HepG2 (cell line): ENCODE measurements around the gene PDE1C. TPM values are rescaled to one million over a fixed set of nuclear protein-coding genes. Genes with fewer than 3 reads are reported as not detected.

Experiments used
- ATAC-seq: fragments of 200-7000 bp; cut with Tn5 transposase; 3 replicates; pipeline ENCODE4 v1.9.1; 2020; ENCODE audit warnings: mild to moderate bottlenecking, moderate library complexity
- BruUV-seq: library from RNA; stranded (reverse); fragments of 400-500 nt; replicated peaks from 2 replicates; lab custom pipeline; 2021; lab: Mats Ljungman, UMichigan
- CTCF ChIA-PET: fragments of 300-600 bp; formaldehyde crosslinking; extraction: SDS; loops from one replicate; lab custom pipeline; 2021; ENCODE audit warnings: low total read pairs, inconsistent platforms, low intra/inter-chr PET ratio; lab: Yijun Ruan, JAX
- POLR2A ChIA-PET: fragments of 350-600 bp; sonication (Branson Sonifier 250); formaldehyde crosslinking; loops from one replicate; lab custom pipeline; 2020; ENCODE audit warnings: antibody characterized with exemption, inconsistent platforms; lab: Yijun Ruan, JAX
- DNase-seq: peaks from one replicate; pipeline ENCODE4 v3.0.0-alpha.2; 2015; ENCODE audit warnings: low spot score
- FAIRE-seq: peaks from 3 replicates; lab custom pipeline; 2011; peaks lifted over from hg19 to GRCh38; lab: Jason Lieb, UNC
- H2AFZ ChIP-seq: one replicate; pipeline ENCODE4 v1.6.1; 2011; ENCODE audit warnings: low read length, inconsistent platforms
- H3K27ac ChIP-seq: fragments of 300-600 bp; 3 replicates; pipeline ENCODE4 v1.8.0; 2011; ENCODE audit warnings: mixed run types, mild to moderate bottlenecking, mixed read lengths, low read length, inconsistent platforms; ENCODE audit not compliant: insufficient read depth; ENCODE audit errors: extremely low read length
- H3K27me3 ChIP-seq, 2 experiments: fragments of 200-600 bp in 1 of 2; 2 replicates in 1 of 2; 3 replicates in 1 of 2; pipeline versions ENCODE4 v1.6.0 to v1.8.0; 2011; ENCODE audit warnings: low read length in 2 of 2, mild to moderate bottlenecking in 2 of 2, moderate library complexity in 2 of 2, inconsistent platforms in 1 of 2; ENCODE audit not compliant: insufficient read depth in 2 of 2, control insufficient read depth in 1 of 2
- H3K36me3 ChIP-seq, 2 experiments: fragments of 200-600 bp in 1 of 2; replicated peaks in 1 of 2; 2 replicates in 1 of 2; 3 replicates in 1 of 2; pipeline versions ENCODE4 v1.5.1 to v1.8.0; 2011; ENCODE audit warnings: low read length in 2 of 2, inconsistent platforms in 1 of 2; ENCODE audit not compliant: insufficient read depth in 2 of 2, control insufficient read depth in 1 of 2
- H3K4me1 ChIP-seq: 2 replicates; pipeline ENCODE4 v1.5.1; 2012; ENCODE audit warnings: low read length, inconsistent platforms; ENCODE audit not compliant: insufficient read depth
- H3K4me2 ChIP-seq: 2 replicates; pipeline ENCODE4 v1.6.0; 2011; ENCODE audit warnings: low read depth, low read length, inconsistent platforms
- H3K4me3 ChIP-seq, 3 experiments: fragments of 200-600 bp in 1 of 3; sonication (generic), shearing (Covaris generic) in 1 of 3; replicated peaks in 1 of 3; 2 replicates each; pipeline ENCODE4 v1.5.1; 2011 to 2016; ENCODE audit warnings: low read length in 3 of 3, inconsistent platforms in 2 of 3, low read depth in 2 of 3, mild to moderate bottlenecking in 2 of 3, control low read depth in 1 of 3, mixed read lengths in 1 of 3; ENCODE audit not compliant: insufficient read depth in 1 of 3
- H3K79me2 ChIP-seq: one replicate; pipeline ENCODE4 v1.6.1; 2011; ENCODE audit warnings: low read length, inconsistent platforms; ENCODE audit not compliant: insufficient read depth
- H3K9ac ChIP-seq: 2 replicates; pipeline ENCODE4 v1.6.0; 2011; ENCODE audit warnings: mild to moderate bottlenecking, low read depth, low read length, inconsistent platforms; ENCODE audit not compliant: insufficient read depth
- H3K9me3 ChIP-seq: 2 replicates; pipeline ENCODE4 v1.5.1; 2012; ENCODE audit warnings: mild to moderate bottlenecking, low read length
- H4K20me1 ChIP-seq: 2 replicates; pipeline ENCODE4 v1.6.0; 2011; ENCODE audit warnings: inconsistent platforms, mild to moderate bottlenecking, low read length, moderate library complexity; ENCODE audit not compliant: insufficient read depth
- ARNT ChIP-seq: fragments of 450-650 bp; IDR thresholded peaks from 2 replicates; pipeline ENCODE4 v1.6.1; 2017
- CHD2 ChIP-seq: IDR thresholded peaks from 2 replicates; pipeline ENCODE4 v1.6.1; 2011; ENCODE audit warnings: low read depth, low read length, improper control_type of control experiment
- CREB3 ChIP-seq: sonication (generic); formaldehyde crosslinking; IDR thresholded peaks from 2 replicates; pipeline ENCODE4 v1.5.0; 2020; ENCODE audit warnings: missing genetic modification reagents
- FIP1L1 ChIP-seq: fragments of 200-400 bp; formaldehyde crosslinking; IDR thresholded peaks from 2 replicates; pipeline ENCODE4 v1.6.1; 2018; ENCODE audit warnings: low read depth, mild to moderate bottlenecking, low read length, moderate library complexity, borderline replicate concordance; ENCODE audit not compliant: insufficient read depth
- HDAC2 ChIP-seq: sonication (generic); formaldehyde crosslinking; IDR thresholded peaks from 2 replicates; pipeline ENCODE4 v1.4.0; 2020; ENCODE audit warnings: missing genetic modification reagents
- HOXA7 ChIP-seq: sonication (generic); formaldehyde crosslinking; IDR thresholded peaks from 2 replicates; pipeline ENCODE4 v1.8.1; 2022; ENCODE audit warnings: mild to moderate bottlenecking, missing genetic modification reagents, moderate library complexity
- ISL2 ChIP-seq: sonication (generic); formaldehyde crosslinking; IDR thresholded peaks from 2 replicates; pipeline ENCODE4 v1.5.0; 2020; ENCODE audit warnings: missing genetic modification reagents
- PLSCR1 ChIP-seq: sonication (generic); formaldehyde crosslinking; IDR thresholded peaks from 2 replicates; pipeline ENCODE4 v1.5.0; 2020; ENCODE audit warnings: missing genetic modification reagents, mild to moderate bottlenecking, borderline replicate concordance
- SAFB2 ChIP-seq: sonication (generic); formaldehyde crosslinking; IDR thresholded peaks from 2 replicates; pipeline ENCODE4 v1.5.1; 2020; ENCODE audit warnings: missing genetic modification reagents, low read depth, mild to moderate bottlenecking, borderline replicate concordance
- TCF7L2 ChIP-seq: IDR thresholded peaks from 2 replicates; pipeline ENCODE4 v1.6.1; 2011; ENCODE audit warnings: mild to moderate bottlenecking, low read depth, low read length, moderate library complexity
- TRIM22 ChIP-seq: fragments of 450-650 bp; IDR thresholded peaks from 2 replicates; pipeline ENCODE4 v1.6.1; 2017
- ZBTB49 ChIP-seq: sonication (generic); formaldehyde crosslinking; IDR thresholded peaks from 2 replicates; pipeline ENCODE4 v1.4.0; 2020; ENCODE audit warnings: missing genetic modification reagents, borderline replicate concordance
- ZNF460 ChIP-seq: sonication (generic); formaldehyde crosslinking; IDR thresholded peaks from 2 replicates; pipeline ENCODE4 v1.5.1; 2020; ENCODE audit warnings: missing genetic modification reagents, mild to moderate bottlenecking, borderline replicate concordance
- WGBS: methylation state at CpG from one replicate; pipeline ENCODE4 v1.1.6; 2017; ENCODE audit warnings: low lambda C conversion rate; 5-methylcytosine and 5-hydroxymethylcytosine counted together
- in situ Hi-C: cut with HindIII; loops from 2 replicates; pipeline ENCODE4 v1.10.0; 2017; ENCODE audit warnings: low pct_unique_long_range_greater_than_20kb; ENCODE audit not compliant: extremely low pct_ligation_motif_present
- intact Hi-C: fragments of 100-400 bp; cut with micrococcal nuclease; formaldehyde crosslinking; loops from one replicate; pipeline ENCODE4 v1.10.0; 2022; ENCODE audit not compliant: unreplicated experiment
- polyA plus RNA-seq, 8 experiments: library from polyadenylated mRNA; depleted of rRNA in 3 of 8; stranded (reverse) in 7 of 8; unstranded in 1 of 8; fragments of >200 nt; fragmentation: Illumina TruSeq in 4 of 8; extraction: Trizol in 4 of 8; gene quantifications; 2 replicates each; pipeline versions ENCODE4 v1.2.1 to v1.2.3, GENCODE V29; 2011 to 2016; ENCODE audit warnings: low read depth in 4 of 8, missing spikeins in 1 of 8, mixed read lengths in 1 of 8; ENCODE audit not compliant: insufficient read depth in 1 of 8
- total RNA-seq, 5 experiments: library from RNA; depleted of rRNA; stranded (reverse); fragments of >200 nt; fragmentation: Illumina TruSeq; extraction: Trizol; gene quantifications; 2 replicates each; pipeline ENCODE4 v1.2.3, GENCODE V29; 2016; ENCODE audit warnings: low read depth in 1 of 5

Gene PDE1C
- total and polyA plus RNA-seq, 2 of the 13 experiments (the other 11 are each of a cell fraction or from before 2014, with no cell fraction given) = not detected

DNA sequence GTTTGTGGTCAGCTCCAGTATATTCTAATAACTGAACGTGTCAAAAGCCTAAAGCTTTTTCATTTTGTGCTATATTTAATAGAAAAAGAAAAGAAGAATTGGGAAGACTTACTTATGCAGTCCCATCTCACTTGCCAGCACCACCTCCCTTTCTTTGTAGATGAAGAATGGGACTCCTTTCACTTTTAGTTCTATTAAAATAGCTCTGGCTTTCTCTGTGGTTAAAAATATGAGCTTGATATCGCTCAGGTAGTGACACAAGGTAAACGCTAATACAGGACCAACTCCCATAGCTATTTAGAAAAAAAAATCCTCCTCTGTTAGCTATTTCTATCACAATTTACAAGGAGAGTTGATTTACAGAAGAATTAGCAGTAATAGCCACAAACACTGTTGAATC, 176.8 kb downstream of the PDE1C start:
- H2AFZ ChIP-seq = no peak overlapping the region
- CTCF ChIA-PET = no interaction called here
- FAIRE-seq (no peak), ATAC-seq (no peak), DNase-seq (no peak)
- H3K27ac ChIP-seq = no peak overlapping the region
- H3K4me3 ChIP-seq = no peak overlapping the region
- POLR2A ChIA-PET = no interaction called here
- intact Hi-C loops (no loop called here), in situ Hi-C loops (no loop called here)
- 2% methylated on average over 3 of the region's 3 CpGs for WGBS
- H3K79me2 ChIP-seq = no peaks in the 10 kb centered on the region
- no peaks in the 10 kb centered on the region for H3K9me3 ChIP-seq
- no peaks in the 10 kb centered on the region for H3K27me3 ChIP-seq
- no peaks in the 10 kb centered on the region for H3K36me3 ChIP-seq
- H4K20me1 ChIP-seq = no peaks in the 10 kb centered on the region
- no peak overlapping the region for H3K9ac ChIP-seq
- no TSS peak for BruUV-seq
- H3K4me1 ChIP-seq = no peaks in the 10 kb centered on the region
- no peak overlapping the region for H3K4me2 ChIP-seq
- TF ChIP-seq CHD2 = no peak
- TF ChIP-seq HOXA7 (CRISPR knock-in tag) = no peak
- no peak for TF ChIP-seq CREB3 (CRISPR knock-in tag)
- no peak for TF ChIP-seq FIP1L1

GRCh38 chr7:31892099-31892829, 177.9 kb downstream of the PDE1C start:
- no peak for ATAC-seq
- POLR2A ChIA-PET = no interaction called here
- 0% methylated on average over 3 of the region's 3 CpGs for WGBS
- TF ChIP-seq PLSCR1 (CRISPR knock-in tag) (no peak), TCF7L2 (no peak), TRIM22 (no peak), SAFB2 (CRISPR knock-in tag) (no peak), ZNF460 (CRISPR knock-in tag) (no peak), HDAC2 (no peak), ARNT (no peak), ISL2 (CRISPR knock-in tag) (no peak), ZBTB49 (no peak)

More at GRCh38 chr7:31892099-31892829, 177.9 kb downstream of the PDE1C start:
- no peaks in the 10 kb centered on the region for H3K4me1 ChIP-seq
- no peaks in the 10 kb centered on the region for H3K9me3 ChIP-seq
- FAIRE-seq (no peak), DNase-seq (no peak)
- H3K4me3 ChIP-seq = no peak overlapping the region
- H3K4me2 ChIP-seq = no peak overlapping the region
- H2AFZ ChIP-seq = no peak overlapping the region
- in situ Hi-C loops (no loop called here), intact Hi-C loops (no loop called here)
- H3K36me3 ChIP-seq = no peaks in the 10 kb centered on the region
- BruUV-seq = no TSS peak
- no peaks in the 10 kb centered on the region for H4K20me1 ChIP-seq
- H3K27ac ChIP-seq = no peak overlapping the region
- CTCF ChIA-PET = no interaction called here
- H3K27me3 ChIP-seq = no peaks in the 10 kb centered on the region
- no peak overlapping the region for H3K9ac ChIP-seq
- H3K79me2 ChIP-seq = no peaks in the 10 kb centered on the region
